Prostate gland (tissue), 2 donors: Measurements from ENCODE around the gene SETD2. TPM values are rescaled to one million over a fixed set of nuclear protein-coding genes. Genes with fewer than 3 reads are reported as not detected.
"Not testable (repeated sequence)": the region's sequence is repeated elsewhere in the genome, so short reads cannot be mapped to it uniquely, and the experiment has no call there.

ENCODE experiments used
- DNase-seq: peaks from one replicate; pipeline ENCODE4 v3.0.0-alpha.2; 2019; ENCODE audit warnings: low spot score
- H3K27ac ChIP-seq, 2 donors: fragments of 200-600 bp; sonication (generic); 2 replicates each; pipeline ENCODE4 v1.5.1; 2017 to 2019
- H3K27me3 ChIP-seq: fragments of 200-600 bp; sonication (generic); replicated peaks from 2 replicates; pipeline ENCODE4 v1.5.1; 2019; ENCODE audit not compliant: insufficient read depth
- H3K36me3 ChIP-seq, 2 donors: fragments of 200-600 bp; sonication (generic); 1 replicate in 1 of 2; 2 replicates in 1 of 2; pipeline versions ENCODE4 v1.5.1 to v1.8.1; 2017 to 2019
- H3K4me1 ChIP-seq: fragments of 200-600 bp; sonication (generic); replicated peaks from 2 replicates; pipeline ENCODE4 v1.5.1; 2019
- H3K4me3 ChIP-seq, 2 donors: fragments of 200-600 bp; sonication (generic); 2 replicates each; pipeline ENCODE4 v1.5.1; 2017 to 2019
- H3K9me3 ChIP-seq: fragments of 200-600 bp; sonication (generic); 2 replicates; pipeline ENCODE4 v1.5.1; 2017
- CTCF ChIP-seq, 4 experiments: fragments of 200-600 bp in 2 of 4; fragments of 450-650 bp in 2 of 4; sonication (generic) in 2 of 4; IDR thresholded peaks; 1 replicate in 3 of 4; 2 replicates in 1 of 4; pipeline ENCODE4 v1.5.1; 2016 to 2019; ENCODE audit warnings: antibody characterized with exemption in 4 of 4, mild to moderate bottlenecking in 2 of 4, moderate library complexity in 2 of 4
- POLR2A ChIP-seq: fragments of 450-650 bp; IDR thresholded peaks from one replicate; pipeline ENCODE4 v1.6.1; 2016; ENCODE audit warnings: antibody characterized with exemption, mild to moderate bottlenecking
- POLR2AphosphoS5 ChIP-seq: sonication (generic); formaldehyde crosslinking; IDR thresholded peaks from one replicate; pipeline ENCODE4 v1.6.1; 2017; ENCODE audit warnings: antibody characterized with exemption
- WGBS: methylation state at CpG from one replicate; pipeline ENCODE4 v1.1.5; 2018; 5-methylcytosine and 5-hydroxymethylcytosine counted together
- intact Hi-C: fragments of 100-400 bp; cut with DNase I; formaldehyde crosslinking; loops from one replicate; pipeline ENCODE4 v1.14.2; 2022
- total RNA-seq, 2 donors: library from RNA; depleted of rRNA; stranded (reverse); fragments of >200 nt; gene quantifications; one replicate each; pipeline ENCODE4 v1.1.0, GENCODE V29; 2016

SETD2 gene
- total RNA-seq, 2 donors from 2014 or later: 49.8 to 56.2 TPM

- TF ChIP-seq POLR2A: no peak
- TF ChIP-seq POLR2AphosphoS5: no peak
- no peak for TF ChIP-seq CTCF (IDR thresholded peaks at IDR 0.05)
- no peaks in the 10 kb centered on the region for H3K27me3 ChIP-seq
Observed at GRCh38 chr3:47047673-47048072, 116.2 kb downstream of the SETD2 start.

GRCh38 chr3:47047069-47047468 lies 116.8 kb downstream of the SETD2 start:
- H3K4me1 ChIP-seq: no peaks in the 10 kb centered on the region
- intact Hi-C loops: no loop called here

More at GRCh38 chr3:47047673-47048072, 116.2 kb downstream of the SETD2 start:
- no peaks in the 10 kb centered on the region for H3K36me3 ChIP-seq
- no peaks in the 10 kb centered on the region for H3K4me1 ChIP-seq
- H3K27ac ChIP-seq: no peak overlapping the region
- no peak overlapping the region for H3K4me3 ChIP-seq
- H3K9me3 ChIP-seq: no peaks in the 10 kb centered on the region
- intact Hi-C loops: no loop called here
- no peak for DNase-seq

DNA sequence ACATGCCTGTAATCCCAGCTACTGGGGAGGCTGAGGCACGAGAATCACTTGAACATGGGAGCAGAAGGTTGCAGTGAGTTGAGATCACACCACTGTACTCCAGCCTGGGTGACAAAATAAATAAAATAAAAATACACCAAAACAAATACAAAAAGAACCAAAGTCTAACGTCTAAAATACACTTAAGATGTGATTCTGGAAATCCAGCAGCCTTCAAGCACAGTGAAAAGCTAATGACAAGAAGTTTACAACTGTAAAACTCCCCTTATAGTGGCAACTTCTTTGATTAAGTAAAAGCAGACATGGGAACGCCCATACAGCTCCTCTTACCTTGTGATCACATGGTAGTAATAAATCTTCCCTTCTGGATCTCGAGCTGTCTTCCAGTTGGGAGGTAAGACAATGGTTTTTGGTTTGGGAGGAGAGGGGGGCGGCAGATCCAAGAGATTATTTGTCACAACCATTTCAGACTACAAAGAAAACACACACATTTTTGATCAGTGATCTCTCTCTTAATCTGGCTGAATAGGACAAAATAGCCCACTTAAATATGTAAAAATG lies 121.6 kb downstream of the SETD2 start:
- H3K9me3 ChIP-seq: no peaks in the 10 kb centered on the region
- TF ChIP-seq CTCF (IDR thresholded peaks at IDR 0.05): no peak
- no peak for TF ChIP-seq POLR2AphosphoS5
- no peak for TF ChIP-seq POLR2A
- no peak for DNase-seq
- no peak overlapping the region for H3K27ac ChIP-seq
- no peak overlapping the region for H3K4me3 ChIP-seq
- H3K36me3 ChIP-seq: peaks cover 0 to 4% of the 10 kb centered on the region in 2 donors
- 53% methylated on average over 5 of the region's 5 CpGs for WGBS
- intact Hi-C loops: no loop called here
- H3K27me3 ChIP-seq: no peaks in the 10 kb centered on the region
- no peaks in the 10 kb centered on the region for H3K4me1 ChIP-seq

More at GRCh38 chr3:47047069-47047468, 116.8 kb downstream of the SETD2 start:
- H3K9me3 ChIP-seq: no peaks in the 10 kb centered on the region
- DNase-seq: no peak
- TF ChIP-seq POLR2A: no peak
- H3K4me3 ChIP-seq: no peak overlapping the region
- no peak overlapping the region for H3K27ac ChIP-seq
- H3K27me3 ChIP-seq: no peaks in the 10 kb centered on the region
- H3K36me3 ChIP-seq: no peaks in the 10 kb centered on the region

- WGBS: 96% methylated on average over 3 of the region's 3 CpGs
- H3K36me3 ChIP-seq: peaks cover 0 to 4% of the 10 kb centered on the region in 2 donors
- intact Hi-C loops: no loop called here
Observed at GRCh38 chr3:47041114-47041513, 122.8 kb downstream of the SETD2 start.

DNA sequence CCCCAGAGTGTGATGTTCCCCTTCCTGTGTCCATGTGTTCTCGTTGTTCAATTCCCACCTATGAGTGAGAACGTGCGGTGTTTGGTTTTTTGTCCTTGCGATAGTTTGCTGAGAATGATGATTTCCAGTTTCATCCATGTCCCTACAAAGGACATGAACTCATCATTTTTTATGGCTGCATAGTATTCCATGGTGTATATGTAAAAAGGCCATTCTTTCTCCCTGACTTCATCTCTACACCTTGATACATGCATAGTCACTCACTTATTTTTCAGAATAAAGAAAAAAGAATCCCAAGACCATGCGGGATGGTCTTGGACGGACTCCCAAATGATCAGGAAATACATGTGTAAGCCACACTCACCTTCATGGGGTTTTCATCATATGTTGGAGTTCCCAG lies 126.6 kb downstream of the SETD2 start:
- DNase-seq, H3K9me3 ChIP-seq, H3K4me1 ChIP-seq, H3K4me3 ChIP-seq, H3K27me3 ChIP-seq, intact Hi-C loops, H3K36me3 ChIP-seq, H3K27ac ChIP-seq: not testable (repeated sequence)
- WGBS: 75% methylated on average over 6 of the region's 6 CpGs

More at GRCh38 chr3:47041114-47041513, 122.8 kb downstream of the SETD2 start:
- no peak for DNase-seq
- no peak for TF ChIP-seq POLR2AphosphoS5
- H3K27ac ChIP-seq: no peak overlapping the region
- no peaks in the 10 kb centered on the region for H3K9me3 ChIP-seq
- no peak overlapping the region for H3K4me3 ChIP-seq
- H3K27me3 ChIP-seq: no peaks in the 10 kb centered on the region
- H3K4me1 ChIP-seq: no peaks in the 10 kb centered on the region

DNA sequence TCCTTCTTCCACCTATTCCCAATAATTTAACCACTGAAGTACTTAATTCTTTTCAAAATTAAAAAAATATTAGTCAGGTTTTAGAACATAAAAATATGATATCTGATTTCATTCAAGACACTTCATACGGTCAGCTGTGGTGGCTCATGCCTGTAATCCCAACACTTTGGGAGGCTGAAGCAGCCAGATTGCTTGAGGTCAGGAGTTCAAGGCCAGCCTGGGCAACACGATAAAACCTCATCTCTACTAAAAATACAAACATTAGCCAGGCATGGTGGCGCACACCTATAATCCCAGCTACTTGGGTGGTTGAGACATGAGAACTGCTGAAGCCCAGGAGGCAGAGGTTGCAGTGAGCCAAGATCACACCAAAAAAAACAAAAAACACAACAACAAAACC lies 127.8 kb downstream of the SETD2 start:
- Histone ChIP-seq H3K27me3 (no peaks in the 10 kb centered on the region), H3K36me3 (peaks cover 0 to 4% of the 10 kb centered on the region in 2 donors), H3K27ac (no peak overlapping the region), H3K9me3 (no peaks in the 10 kb centered on the region), H3K4me3 (no peak overlapping the region), H3K4me1 (no peaks in the 10 kb centered on the region)
- DNase-seq: no peak
- WGBS: 57% methylated on average over 3 of the region's 3 CpGs
- TF ChIP-seq POLR2AphosphoS5 (no peak), POLR2A (no peak), CTCF (IDR thresholded peaks at IDR 0.05) (no peak)
- intact Hi-C loops: no loop called here
